Measurements from ENCODE around the gene USP43.

USP43 gene

DNA sequence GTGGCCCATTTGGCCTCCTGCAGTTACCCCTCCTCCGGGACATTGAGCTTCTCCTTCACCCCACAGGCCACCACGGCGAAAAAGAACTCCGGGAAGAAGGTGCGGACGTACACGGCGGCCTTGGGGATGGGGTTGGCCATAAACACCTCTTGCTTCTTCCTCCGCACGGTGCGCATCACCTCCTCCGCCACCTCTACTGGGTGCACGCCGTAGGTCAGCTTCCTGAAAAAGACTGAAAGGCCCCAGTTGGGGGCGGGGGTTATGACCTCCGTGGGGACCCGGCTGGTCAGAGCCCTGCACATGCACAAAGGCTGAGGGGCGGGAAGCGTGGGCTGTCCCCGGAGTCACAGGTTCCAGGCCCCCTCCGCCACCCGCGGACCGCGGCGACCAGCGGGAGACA lies 126.1 kb downstream of the USP43 start:
- no peak for DNase-seq (ENCODE audit: low read depth in 3 of 3, low spot score in 1 of 3)

GRCh38 chr17:9772658-9773057 lies 127.3 kb downstream of the USP43 start:
- no peak for DNase-seq (ENCODE audit: low read depth in 3 of 3, low spot score in 1 of 3)

- DNase-seq (ENCODE audit: low read depth in 3 of 3, low spot score in 1 of 3) = no peak
These were observed 131.6 kb downstream of the USP43 start for GRCh38 chr17:9776911-9777310.
